Activated T-helper 1 cell treated with anti-CD3 and anti-CD28 coated beads, Interleukin-12 subunit alpha, Interleukin-12 subunit beta, Interleukin-2, Interleukin-4 antibody, amounts not matched to agents 30 ng/mL and 10 ng/mL and 1 ng/mL, durations not matched to agents 14 hours and 24 hours and 36 hours (primary cell): ENCODE measurements around the gene LRRN4. TPM values are rescaled to one million over a fixed set of nuclear protein-coding genes. Genes with fewer than 3 reads are reported as not detected.

Experiments used
- total RNA-seq: library from RNA; stranded (reverse); gene quantifications from 2 replicates; pipeline ENCODE4 v1.2.3, GENCODE V29; 2022

LRRN4 gene
- total RNA-seq, 1 donor from 2014 or later = not detected

Other genes starting within 250 kb of the LRRN4 start
- not detected in 2 replicates for gene CHGB, start 142.6 kb downstream of the LRRN4 start, total RNA-seq
- gene TRMT6, start 103.5 kb downstream of the LRRN4 start, total RNA-seq = 36.1 and 38.9 TPM in 2 replicates
- gene MCM8, start 103.4 kb downstream of the LRRN4 start, total RNA-seq = 36.5 and 38.8 TPM in 2 replicates
- gene CRLS1, start 47.9 kb downstream of the LRRN4 start, total RNA-seq = 48.7 and 60.5 TPM in 2 replicates
- gene FERMT1, start 69.0 kb upstream of the LRRN4 start, total RNA-seq = 0.29 and 0.93 TPM in 2 replicates